B cell (primary cell): ENCODE data around the gene KCNH8.

Experiments used
- EZH2 ChIP-seq: IDR thresholded peaks from 2 replicates; pipeline ENCODE4 v1.6.1; 2012; ENCODE audit warnings: borderline replicate concordance, low read depth, mild to moderate bottlenecking, moderate library complexity, low read length; ENCODE audit not compliant: insufficient read depth, poor library complexity, severe bottlenecking
- TF ChIP-seq, protein P1 (sequence below): fragments of 200-600 bp; IDR thresholded peaks from one replicate; pipeline ENCODE4 v1.8.0; 2022; ENCODE audit warnings: antibody characterized with exemption, mild to moderate bottlenecking

- TF ChIP-seq EZH2, result no peak
- TF ChIP-seq, protein P1, sequence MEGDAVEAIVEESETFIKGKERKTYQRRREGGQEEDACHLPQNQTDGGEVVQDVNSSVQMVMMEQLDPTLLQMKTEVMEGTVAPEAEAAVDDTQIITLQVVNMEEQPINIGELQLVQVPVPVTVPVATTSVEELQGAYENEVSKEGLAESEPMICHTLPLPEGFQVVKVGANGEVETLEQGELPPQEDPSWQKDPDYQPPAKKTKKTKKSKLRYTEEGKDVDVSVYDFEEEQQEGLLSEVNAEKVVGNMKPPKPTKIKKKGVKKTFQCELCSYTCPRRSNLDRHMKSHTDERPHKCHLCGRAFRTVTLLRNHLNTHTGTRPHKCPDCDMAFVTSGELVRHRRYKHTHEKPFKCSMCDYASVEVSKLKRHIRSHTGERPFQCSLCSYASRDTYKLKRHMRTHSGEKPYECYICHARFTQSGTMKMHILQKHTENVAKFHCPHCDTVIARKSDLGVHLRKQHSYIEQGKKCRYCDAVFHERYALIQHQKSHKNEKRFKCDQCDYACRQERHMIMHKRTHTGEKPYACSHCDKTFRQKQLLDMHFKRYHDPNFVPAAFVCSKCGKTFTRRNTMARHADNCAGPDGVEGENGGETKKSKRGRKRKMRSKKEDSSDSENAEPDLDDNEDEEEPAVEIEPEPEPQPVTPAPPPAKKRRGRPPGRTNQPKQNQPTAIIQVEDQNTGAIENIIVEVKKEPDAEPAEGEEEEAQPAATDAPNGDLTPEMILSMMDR, result no peak
Measured at GRCh38 chr3:19272296-19272695, 124.0 kb downstream of the KCNH8 start.
